Measurements from ENCODE around the gene AGFG2.

AGFG2 gene

GRCh38 chr7:100572281-100572948 lies 33.4 kb downstream of the AGFG2 start:
- DNase-seq (ENCODE audit: low read depth) = no peak

- DNase-seq (ENCODE audit: low read depth) = no peak
Observed at GRCh38 chr7:100572949-100573675, 34.1 kb downstream of the AGFG2 start.

GRCh38 chr7:100573691-100574361 lies 34.8 kb downstream of the AGFG2 start, which contains the start of gene SAP25:
Gene SAP25, minus strand, starts transcription at chr7:100573900. Its CDS starts 158 bp downstream, at chr7:100573742.
- DNase-seq (ENCODE audit: low read depth) = no peak

- DNase-seq (ENCODE audit: low read depth) = no peak
Observed at GRCh38 chr7:100574362-100575205, 35.6 kb downstream of the AGFG2 start.

GRCh38 chr7:100575206-100575631 lies 36.2 kb downstream of the AGFG2 start:
- no peak for DNase-seq (ENCODE audit: low read depth)

- no peak for DNase-seq (ENCODE audit: low read depth)
Observed at GRCh38 chr7:100575746-100576383, 36.9 kb downstream of the AGFG2 start.

- DNase-seq (ENCODE audit: low read depth) = no peak
Observed at GRCh38 chr7:100576384-100576993, 37.5 kb downstream of the AGFG2 start.

- DNase-seq (ENCODE audit: low read depth) = no peak
Observed at GRCh38 chr7:100577103-100577502, 38.1 kb downstream of the AGFG2 start.

GRCh38 chr7:100577507-100577906 lies 38.5 kb downstream of the AGFG2 start:
- no peak for DNase-seq (ENCODE audit: low read depth)

- no peak for DNase-seq (ENCODE audit: low read depth)
Observed at GRCh38 chr7:100578246-100579183, 39.5 kb downstream of the AGFG2 start.

- DNase-seq (ENCODE audit: low read depth) = no peak
Observed at GRCh38 chr7:100580466-100581283, 41.7 kb downstream of the AGFG2 start.

GRCh38 chr7:100582041-100582579 lies 43.1 kb downstream of the AGFG2 start:
- DNase-seq (ENCODE audit: low read depth) = no peak

GRCh38 chr7:100582650-100583049 lies 43.6 kb downstream of the AGFG2 start:
- no peak for DNase-seq (ENCODE audit: low read depth)

GRCh38 chr7:100583132-100584053 lies 44.4 kb downstream of the AGFG2 start:
- DNase-seq (ENCODE audit: low read depth) = no peak

- no peak for DNase-seq (ENCODE audit: low read depth)
Observed at GRCh38 chr7:100584054-100584682, 45.2 kb downstream of the AGFG2 start.

GRCh38 chr7:100584683-100585510 lies 45.9 kb downstream of the AGFG2 start:
- no peak for DNase-seq (ENCODE audit: low read depth)

Measured in stimulated activated CD8-positive, alpha-beta memory T cell treated with anti-CD3 and anti-CD28 coated beads, Interleukin-15, amount 100 ng/mL, for 24 hours (primary cell).